Ramos (cell line): ENCODE measurements around the gene HSD17B14.
"Not testable (repeated sequence)": the region's sequence is repeated elsewhere in the genome, so short reads cannot be mapped to it uniquely, and the experiment has no call there.

Experiments
- in situ Hi-C: fragments of 300-500 bp; cut with MboI; formaldehyde crosslinking; loops from one replicate; pipeline ENCODE4 v1.14.3; 2022; ENCODE audit warnings: low sequenced_read_pairs; ENCODE audit not compliant: unreplicated experiment

Gene HSD17B14

GRCh38 chr19:48868114-48868886 is 32.0 kb upstream of the HSD17B14 start, which contains the start of gene PLEKHA4:
PLEKHA4 (minus strand) TSS chr19:48868617; CDS start chr19:48867620, 997 bp downstream.
- in situ Hi-C loops: no loop called here

GRCh38 chr19:48867746-48868113 is 31.4 kb upstream of the HSD17B14 start:
- in situ Hi-C loops: no loop called here

- in situ Hi-C loops: no loop called here
Observed at GRCh38 chr19:48867123-48867745, 30.9 kb upstream of the HSD17B14 start.

- in situ Hi-C loops: no loop called here
Observed at GRCh38 chr19:48866692-48867091, 30.4 kb upstream of the HSD17B14 start.

GRCh38 chr19:48862827-48863226 is 26.5 kb upstream of the HSD17B14 start:
- in situ Hi-C loops: no loop called here

GRCh38 chr19:48861313-48861712 is 25.0 kb upstream of the HSD17B14 start:
- in situ Hi-C loops: no loop called here

- in situ Hi-C loops: no loop called here
Observed at GRCh38 chr19:48859711-48860572, 23.7 kb upstream of the HSD17B14 start.

GRCh38 chr19:48858984-48859710 is 22.9 kb upstream of the HSD17B14 start:
- in situ Hi-C loops: no loop called here

GRCh38 chr19:48856921-48857320 is 20.6 kb upstream of the HSD17B14 start:
- in situ Hi-C loops: no loop called here

- in situ Hi-C loops: no loop called here
Observed at GRCh38 chr19:48854103-48854502, 17.8 kb upstream of the HSD17B14 start.

GRCh38 chr19:48853483-48853882 is 17.2 kb upstream of the HSD17B14 start:
- in situ Hi-C loops: no loop called here

- in situ Hi-C loops: no loop called here
Observed at GRCh38 chr19:48852292-48852691, 16.0 kb upstream of the HSD17B14 start.

- in situ Hi-C loops: not testable (repeated sequence)
Observed at GRCh38 chr19:48846659-48847058, 10.4 kb upstream of the HSD17B14 start.

- in situ Hi-C loops: no loop called here
Observed at GRCh38 chr19:48845384-48845783, 9.1 kb upstream of the HSD17B14 start.

GRCh38 chr19:48844472-48844871 is 8.2 kb upstream of the HSD17B14 start:
- in situ Hi-C loops: no loop called here

GRCh38 chr19:48842789-48843162 is 6.5 kb upstream of the HSD17B14 start:
- in situ Hi-C loops: no loop called here

- in situ Hi-C loops: no loop called here
Observed at GRCh38 chr19:48841571-48841970, 5.3 kb upstream of the HSD17B14 start.

GRCh38 chr19:48841047-48841446 is 4.8 kb upstream of the HSD17B14 start:
- in situ Hi-C loops: no loop called here

GRCh38 chr19:48837687-48838086 is 1.4 kb upstream of the HSD17B14 start:
- in situ Hi-C loops: loop anchor here (5.0 kb wide), 1 partner anchor 45 kb away; no protein-coding TSS in a partner anchor

GRCh38 chr19:48837051-48837524 is 797 bp upstream of the HSD17B14 start:
- in situ Hi-C loops: loop anchor here (5.0 kb wide), 1 partner anchor 45 kb away; no protein-coding TSS in a partner anchor
